Stimulated activated CD4-positive, alpha-beta T cell treated with anti-CD3 and anti-CD28 coated beads, Interleukin-4, amount 100 ng/mL, for 1 hour (primary cell): ENCODE results near the gene VGLL2.
"Not testable (repeated sequence)": the region's sequence is repeated elsewhere in the genome, so short reads cannot be mapped to it uniquely, and the experiment has no call there.

Experiments used
- DNase-seq: peaks from one replicate; pipeline ENCODE4 v3.0.0-alpha.2; 2020

Gene VGLL2

GRCh38 chr6:117265410-117266256, at the start of gene VGLL2:
TSS of gene VGLL2 (plus strand) at chr6:117265558. CDS start at chr6:117265764, 206 bp downstream.
- no peak for DNase-seq

- DNase-seq = no peak
Observed at GRCh38 chr6:117222861-117223260, 42.5 kb upstream of the VGLL2 start.

GRCh38 chr6:117226778-117227177, 38.6 kb upstream of the VGLL2 start:
- no peak for DNase-seq

GRCh38 chr6:117227245-117227962, 38.0 kb upstream of the VGLL2 start:
- DNase-seq = no peak

GRCh38 chr6:117228202-117228601, 37.2 kb upstream of the VGLL2 start:
- DNase-seq = no peak

GRCh38 chr6:117229870-117230269, 35.5 kb upstream of the VGLL2 start:
- DNase-seq = no peak

GRCh38 chr6:117231466-117231865, 33.9 kb upstream of the VGLL2 start:
- no peak for DNase-seq

GRCh38 chr6:117232196-117232595, 33.2 kb upstream of the VGLL2 start:
- DNase-seq = no peak

GRCh38 chr6:117233145-117233544, 32.2 kb upstream of the VGLL2 start:
- DNase-seq = no peak

- DNase-seq = no peak
Observed at GRCh38 chr6:117237561-117237960, 27.8 kb upstream of the VGLL2 start.

GRCh38 chr6:117244571-117244970, 20.8 kb upstream of the VGLL2 start:
- DNase-seq = not testable (repeated sequence)

- not testable (repeated sequence) for DNase-seq
Observed at GRCh38 chr6:117244979-117245378, 20.4 kb upstream of the VGLL2 start.

GRCh38 chr6:117253785-117254184, 11.6 kb upstream of the VGLL2 start:
- DNase-seq = no peak

- no peak for DNase-seq
Observed at GRCh38 chr6:117262799-117263198, 2.6 kb upstream of the VGLL2 start.

GRCh38 chr6:117263353-117263927, 1.9 kb upstream of the VGLL2 start:
- DNase-seq = no peak

GRCh38 chr6:117264369-117264691, 1.0 kb upstream of the VGLL2 start:
- DNase-seq = no peak

GRCh38 chr6:117264692-117265409, 507 bp upstream of the VGLL2 start:
- DNase-seq = no peak

GRCh38 chr6:117266257-117267053, 1.1 kb downstream of the VGLL2 start:
- DNase-seq = no peak

GRCh38 chr6:117267054-117267347, 1.6 kb downstream of the VGLL2 start:
- no peak for DNase-seq

GRCh38 chr6:117267766-117268534, 2.6 kb downstream of the VGLL2 start:
- DNase-seq = no peak

GRCh38 chr6:117268924-117269323, 3.6 kb downstream of the VGLL2 start:
- DNase-seq = no peak

GRCh38 chr6:117269638-117270054, 4.3 kb downstream of the VGLL2 start:
- DNase-seq = no peak
